Neutrophil (primary cell): ENCODE measurements around the gene TAAR1.
"Not testable (repeated sequence)": the region's sequence is repeated elsewhere in the genome, so short reads cannot be mapped to it uniquely, and the experiment has no call there.

ENCODE experiments used
- H3K27ac ChIP-seq: fragments of 200-600 bp; sonication (generic); 2 replicates; pipeline ENCODE4 v1.5.1; 2016; ENCODE audit warnings: mild to moderate bottlenecking, moderate library complexity
- H3K27me3 ChIP-seq: fragments of 200-600 bp; sonication (generic); 2 replicates; pipeline ENCODE4 v1.6.0; 2016; ENCODE audit warnings: mild to moderate bottlenecking
- H3K36me3 ChIP-seq: fragments of 200-600 bp; sonication (generic); 2 replicates; pipeline ENCODE4 v1.5.1; 2017
- H3K4me1 ChIP-seq, 2 experiments: fragments of 200-600 bp in 1 of 2; sonication (generic) in 1 of 2; 1 replicate in 1 of 2; 2 replicates in 1 of 2; pipeline versions ENCODE4 v1.5.1 to v1.6.1; 2013 to 2016; ENCODE audit warnings: low read depth in 1 of 2, low read length in 1 of 2, mild to moderate bottlenecking in 1 of 2, moderate library complexity in 1 of 2; ENCODE audit not compliant: control insufficient read depth in 1 of 2, insufficient read depth in 1 of 2
- H3K4me3 ChIP-seq, 2 experiments: fragments of 200-600 bp in 1 of 2; sonication (generic) in 1 of 2; 1 replicate in 1 of 2; 2 replicates in 1 of 2; pipeline ENCODE4 v1.5.1; 2013 to 2016; ENCODE audit warnings: low read depth in 1 of 2, low read length in 1 of 2, mild to moderate bottlenecking in 1 of 2, moderate library complexity in 1 of 2
- H3K9me3 ChIP-seq: fragments of 200-600 bp; sonication (generic); 2 replicates; pipeline ENCODE4 v1.5.1; 2016
- TF ChIP-seq, protein P1 (sequence below): fragments of 200-600 bp; sonication (generic); IDR thresholded peaks from 2 replicates; pipeline ENCODE4 v1.5.1; 2016; ENCODE audit warnings: antibody characterized with exemption

Gene TAAR1

DNA sequence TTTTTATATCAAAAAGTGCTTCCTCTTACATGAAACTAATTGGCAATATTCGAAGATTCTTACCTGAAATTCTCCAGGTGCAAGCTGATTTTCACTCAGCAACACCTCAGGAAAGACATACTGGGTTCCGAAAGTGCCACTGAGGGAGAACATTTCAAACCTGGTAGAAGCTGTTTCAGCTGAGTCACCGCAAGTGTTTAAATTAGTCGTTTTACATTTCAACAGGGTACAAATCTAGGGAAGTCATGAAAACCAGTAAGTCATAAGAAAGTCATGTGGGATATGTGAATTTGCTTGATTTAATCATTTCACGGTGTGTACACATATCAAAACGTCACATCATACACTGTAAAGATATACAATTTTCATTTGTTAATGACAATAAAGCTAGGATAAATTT is 25.3 kb upstream of the TAAR1 start:
- H3K4me3 ChIP-seq: no peak overlapping the region
- TF ChIP-seq, protein P1, sequence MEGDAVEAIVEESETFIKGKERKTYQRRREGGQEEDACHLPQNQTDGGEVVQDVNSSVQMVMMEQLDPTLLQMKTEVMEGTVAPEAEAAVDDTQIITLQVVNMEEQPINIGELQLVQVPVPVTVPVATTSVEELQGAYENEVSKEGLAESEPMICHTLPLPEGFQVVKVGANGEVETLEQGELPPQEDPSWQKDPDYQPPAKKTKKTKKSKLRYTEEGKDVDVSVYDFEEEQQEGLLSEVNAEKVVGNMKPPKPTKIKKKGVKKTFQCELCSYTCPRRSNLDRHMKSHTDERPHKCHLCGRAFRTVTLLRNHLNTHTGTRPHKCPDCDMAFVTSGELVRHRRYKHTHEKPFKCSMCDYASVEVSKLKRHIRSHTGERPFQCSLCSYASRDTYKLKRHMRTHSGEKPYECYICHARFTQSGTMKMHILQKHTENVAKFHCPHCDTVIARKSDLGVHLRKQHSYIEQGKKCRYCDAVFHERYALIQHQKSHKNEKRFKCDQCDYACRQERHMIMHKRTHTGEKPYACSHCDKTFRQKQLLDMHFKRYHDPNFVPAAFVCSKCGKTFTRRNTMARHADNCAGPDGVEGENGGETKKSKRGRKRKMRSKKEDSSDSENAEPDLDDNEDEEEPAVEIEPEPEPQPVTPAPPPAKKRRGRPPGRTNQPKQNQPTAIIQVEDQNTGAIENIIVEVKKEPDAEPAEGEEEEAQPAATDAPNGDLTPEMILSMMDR: no peak
- no peaks in the 10 kb centered on the region for H3K27me3 ChIP-seq
- no peak overlapping the region for H3K27ac ChIP-seq
- peaks cover 37% of the 10 kb centered on the region for H3K36me3 ChIP-seq
- H3K9me3 ChIP-seq: no peaks in the 10 kb centered on the region
- H3K4me1 ChIP-seq: peaks cover 4 to 5% of the 10 kb centered on the region in 2 experiments

DNA sequence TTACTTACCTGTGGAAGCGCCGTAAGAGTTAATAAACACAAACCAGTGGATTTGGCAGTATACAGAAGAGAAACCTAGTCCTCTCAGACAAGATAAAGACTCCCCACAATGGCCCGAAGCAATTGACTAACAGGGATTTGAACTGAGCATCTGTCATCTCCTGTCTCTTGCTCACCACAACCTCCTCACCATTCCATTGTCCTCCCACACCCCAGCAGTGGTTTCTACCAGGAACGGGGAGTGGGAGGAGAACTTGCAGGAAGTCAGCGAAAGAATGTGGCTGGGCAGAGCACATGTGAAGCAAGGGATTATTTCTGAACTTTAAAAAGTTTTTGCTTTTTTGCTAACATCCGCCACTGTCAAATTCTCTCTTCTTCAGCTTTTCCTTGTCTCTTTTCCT is 24.6 kb upstream of the TAAR1 start:
- H3K4me3 ChIP-seq: no peak overlapping the region
- no peaks in the 10 kb centered on the region for H3K27me3 ChIP-seq
- no peaks in the 10 kb centered on the region for H3K9me3 ChIP-seq
- peaks cover 4 to 5% of the 10 kb centered on the region in 2 experiments for H3K4me1 ChIP-seq
- H3K36me3 ChIP-seq: peaks cover 37% of the 10 kb centered on the region
- TF ChIP-seq, protein P1: no peak
- H3K27ac ChIP-seq: no peak overlapping the region

DNA sequence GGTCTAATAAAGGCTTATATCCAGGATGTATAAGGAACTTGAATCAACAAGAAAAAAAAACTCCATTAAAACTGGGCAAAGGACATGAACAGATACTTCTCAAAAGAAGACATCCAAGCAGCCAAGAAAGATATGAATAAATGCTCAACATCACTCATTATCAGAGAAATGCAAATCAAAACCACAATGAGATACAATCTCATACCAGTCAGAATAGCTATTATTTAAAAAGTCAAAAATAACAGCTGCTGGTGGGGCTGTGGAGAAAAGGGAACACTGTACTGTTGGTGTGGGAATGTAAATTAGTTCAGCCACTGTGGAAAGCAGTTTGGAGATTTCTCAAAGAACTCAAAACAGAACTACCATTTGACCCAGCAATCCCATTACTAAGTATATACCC is 20.1 kb upstream of the TAAR1 start:
- Histone ChIP-seq H3K4me1 (peaks cover 25 to 31% of the 10 kb centered on the region in 2 experiments), H3K36me3 (peaks cover 25% of the 10 kb centered on the region)
- not testable (repeated sequence) for H3K4me3 ChIP-seq, H3K9me3 ChIP-seq, H3K27me3 ChIP-seq, H3K27ac ChIP-seq

DNA sequence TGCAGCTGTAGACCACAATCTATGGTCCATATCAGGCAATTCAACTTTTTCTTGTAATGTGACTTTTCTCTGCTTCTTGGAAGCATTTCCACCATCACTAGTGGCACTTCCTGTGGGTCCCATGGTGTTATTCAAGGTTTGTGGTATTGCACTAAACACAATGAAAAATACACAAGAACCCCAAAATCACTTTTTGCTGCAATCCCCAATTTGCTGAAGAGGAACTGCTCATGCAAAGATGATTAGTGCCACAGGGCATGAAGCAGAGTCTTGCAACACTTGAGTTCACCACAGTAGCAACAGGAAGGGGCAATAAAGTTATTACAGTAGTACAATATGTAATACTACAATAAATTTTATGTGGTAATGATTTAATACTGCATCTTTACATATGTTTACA is 16.8 kb upstream of the TAAR1 start:
- Histone ChIP-seq H3K4me1 (peaks cover 49 to 50% of the 10 kb centered on the region in 2 experiments), H3K27me3 (no peaks in the 10 kb centered on the region), H3K9me3 (no peaks in the 10 kb centered on the region), H3K36me3 (no peaks in the 10 kb centered on the region), H3K27ac (peak overlapping the region; percentile 49), H3K4me3 (no peak overlapping the region)
- TF ChIP-seq, protein P1: no peak

DNA sequence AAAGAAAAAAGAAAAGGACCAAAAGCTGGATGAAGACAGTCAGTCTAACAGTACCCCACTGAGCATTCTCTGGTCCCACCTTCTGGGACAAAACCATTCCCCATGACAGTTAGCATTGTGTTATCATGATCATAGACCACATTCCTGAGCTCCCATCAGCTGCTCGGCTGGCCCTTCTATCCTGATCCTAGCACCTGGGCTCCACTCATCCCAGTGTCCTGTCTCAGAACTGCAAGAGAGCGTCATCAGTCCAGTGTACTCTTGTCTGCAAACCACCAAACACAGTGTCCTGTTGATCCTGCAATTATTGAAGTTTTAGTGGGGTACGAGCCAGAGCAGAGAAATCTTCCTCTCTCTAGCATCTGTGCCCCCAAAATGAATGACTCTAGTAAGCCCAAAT is 16.0 kb upstream of the TAAR1 start:
- H3K9me3 ChIP-seq: no peaks in the 10 kb centered on the region
- H3K27me3 ChIP-seq: no peaks in the 10 kb centered on the region
- no peaks in the 10 kb centered on the region for H3K36me3 ChIP-seq
- H3K4me1 ChIP-seq: peaks cover 56 to 57% of the 10 kb centered on the region in 2 experiments
- TF ChIP-seq, protein P1: no peak
- H3K4me3 ChIP-seq: no peak overlapping the region
- H3K27ac ChIP-seq: peak overlapping the region; percentile 49

DNA sequence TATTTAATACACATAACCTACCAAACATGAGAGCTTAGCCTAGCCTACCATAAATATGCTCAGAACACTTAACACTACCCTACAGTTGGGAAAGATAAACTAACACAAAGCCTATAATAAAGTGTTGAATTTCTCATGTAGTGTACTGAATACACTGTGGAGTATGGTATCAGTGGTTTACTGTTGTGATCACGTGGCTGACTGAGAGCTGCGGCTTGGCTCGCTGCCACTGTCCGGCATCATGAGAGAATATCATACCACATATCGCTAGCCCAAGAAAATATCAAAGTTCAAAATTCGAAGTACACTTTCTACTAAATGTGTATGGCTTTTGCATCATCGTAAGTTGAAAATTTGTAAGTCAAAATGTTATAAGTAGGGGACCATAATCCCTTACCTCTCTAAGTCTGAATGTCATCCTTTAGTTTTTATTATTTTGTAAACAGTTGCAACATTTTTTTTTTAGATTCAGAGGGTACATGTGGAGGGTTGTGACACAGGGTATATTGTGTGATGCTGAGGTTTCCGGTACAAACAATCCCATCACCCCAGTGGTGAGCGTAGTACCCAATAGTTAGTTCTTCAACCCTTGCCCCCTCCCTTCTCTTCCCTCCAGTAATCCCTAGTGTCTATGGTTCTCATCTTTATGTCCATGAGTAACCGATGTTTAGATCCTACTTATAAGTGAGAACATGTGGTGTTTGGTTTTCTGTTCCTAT is 14.6 kb upstream of the TAAR1 start:
- Histone ChIP-seq H3K4me1 (peaks cover 60 to 61% of the 10 kb centered on the region in 2 experiments), H3K9me3 (no peaks in the 10 kb centered on the region), H3K36me3 (no peaks in the 10 kb centered on the region), H3K27me3 (no peaks in the 10 kb centered on the region), H3K27ac (peak overlapping the region; percentile 49), H3K4me3 (no peak overlapping the region)
- TF ChIP-seq, protein P1: no peak
